Raji (cell line): ENCODE measurements around the gene NOB1.

Experiments
- POLR2A ChIP-seq: IDR thresholded peaks from 2 replicates; pipeline ENCODE4 v1.6.1; 2011; ENCODE audit warnings: low read depth, low read length, control low read depth; ENCODE audit not compliant: insufficient read depth

Gene NOB1

DNA sequence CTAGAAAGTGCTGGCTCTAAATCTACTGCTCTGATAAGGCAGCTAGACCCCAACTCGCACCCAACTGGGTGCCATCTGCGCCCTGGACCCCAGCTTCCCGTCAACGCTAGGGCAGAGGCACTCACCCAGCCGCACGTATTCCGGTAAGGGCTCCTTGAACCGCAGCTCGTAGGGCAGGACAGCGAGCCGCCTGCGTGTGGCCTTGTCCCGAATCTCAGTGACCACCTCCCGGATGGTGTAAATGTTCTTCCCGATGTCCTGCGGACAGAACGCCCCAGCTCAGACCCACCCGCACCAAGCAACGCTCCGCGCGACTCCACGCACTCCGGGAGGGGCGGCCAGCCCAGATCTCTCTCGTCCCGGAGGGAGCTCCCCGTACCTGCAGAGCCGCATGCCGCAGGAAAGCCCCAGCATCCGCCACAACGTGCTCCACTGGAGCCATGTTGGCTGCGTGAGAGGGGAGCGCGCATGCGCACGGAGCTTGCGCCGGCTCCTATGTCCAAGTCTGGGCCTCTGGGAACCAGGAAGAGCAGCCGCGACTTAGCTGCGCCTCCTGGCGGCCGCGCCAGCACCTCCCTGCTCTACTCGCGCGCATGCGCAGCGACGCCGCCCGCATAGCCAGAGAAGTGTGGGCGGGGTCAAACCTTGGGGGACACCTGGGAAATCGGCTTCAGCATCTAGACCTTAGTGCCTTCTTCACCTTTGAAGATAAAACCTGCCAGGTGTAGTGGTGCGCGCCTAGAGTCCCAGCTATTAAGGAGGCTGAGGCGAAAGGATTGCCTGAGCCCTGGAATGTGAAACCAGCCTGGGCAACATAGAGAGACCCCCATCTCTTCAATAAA is at the start of gene NOB1:
Gene NOB1 (minus strand): TSS at position 458 of the 842 bp plus-strand sequence. CDS start 16 bp downstream, at position 442.
- TF ChIP-seq POLR2A = peak; percentile 99

DNA sequence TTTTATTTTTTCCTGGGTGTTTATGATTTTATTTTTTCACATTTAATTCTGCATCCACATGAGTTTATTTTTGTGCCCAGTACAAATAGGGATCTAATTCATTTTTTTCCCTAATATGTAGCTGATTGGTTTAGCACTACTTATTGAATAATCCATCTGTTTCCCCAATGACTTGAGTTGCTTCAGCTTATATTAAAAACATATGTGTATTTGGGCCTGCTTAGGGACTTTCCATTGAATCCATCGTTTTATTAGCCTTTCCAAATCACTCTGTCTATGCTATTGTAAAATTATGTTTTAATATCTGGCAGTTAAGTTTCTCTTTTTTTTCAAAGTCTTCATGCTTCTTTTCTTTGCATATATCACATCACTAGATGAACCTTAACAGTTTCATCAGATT is 49.6 kb upstream of the NOB1 start:
- TF ChIP-seq POLR2A = no peak

DNA sequence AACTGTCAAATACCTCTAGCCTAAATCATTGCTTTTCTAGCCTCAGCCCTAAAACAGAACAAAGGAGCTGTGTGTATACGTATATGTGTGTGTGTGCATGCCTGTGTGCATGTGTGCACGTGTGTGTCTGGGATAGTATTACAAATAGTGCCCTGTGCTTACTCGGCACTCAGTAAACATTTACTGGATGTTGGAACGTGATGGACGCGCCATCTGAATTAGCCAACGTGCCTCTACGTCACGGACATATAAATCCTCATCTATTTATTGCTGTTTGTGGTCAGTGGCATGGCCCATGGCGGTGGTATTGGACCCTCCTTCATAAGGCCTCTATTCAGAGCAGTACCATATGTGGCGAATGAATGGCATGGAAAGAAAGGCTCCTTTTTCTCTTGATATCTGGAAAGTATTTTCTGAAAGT is 44.9 kb upstream of the NOB1 start:
- no peak for TF ChIP-seq POLR2A

DNA sequence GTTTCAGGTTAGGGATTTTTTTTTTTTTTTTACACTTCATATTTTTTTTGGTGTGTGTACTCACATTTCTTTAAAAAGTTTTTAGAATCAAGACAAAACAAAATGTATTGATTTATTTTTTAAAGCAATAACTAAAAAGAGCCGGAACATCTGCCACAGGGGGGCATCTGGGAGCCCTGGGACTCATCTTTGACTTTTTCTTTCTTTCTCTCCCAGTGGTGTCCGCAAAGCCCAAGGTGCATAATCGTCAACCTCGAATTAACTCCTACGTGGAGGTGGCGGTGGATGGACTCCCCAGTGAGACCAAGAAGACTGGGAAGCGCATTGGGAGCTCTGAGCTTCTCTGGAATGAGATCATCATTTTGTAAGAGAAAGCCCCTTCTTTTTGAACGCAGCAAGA is 43.7 kb upstream of the NOB1 start:
- no peak for TF ChIP-seq POLR2A

DNA sequence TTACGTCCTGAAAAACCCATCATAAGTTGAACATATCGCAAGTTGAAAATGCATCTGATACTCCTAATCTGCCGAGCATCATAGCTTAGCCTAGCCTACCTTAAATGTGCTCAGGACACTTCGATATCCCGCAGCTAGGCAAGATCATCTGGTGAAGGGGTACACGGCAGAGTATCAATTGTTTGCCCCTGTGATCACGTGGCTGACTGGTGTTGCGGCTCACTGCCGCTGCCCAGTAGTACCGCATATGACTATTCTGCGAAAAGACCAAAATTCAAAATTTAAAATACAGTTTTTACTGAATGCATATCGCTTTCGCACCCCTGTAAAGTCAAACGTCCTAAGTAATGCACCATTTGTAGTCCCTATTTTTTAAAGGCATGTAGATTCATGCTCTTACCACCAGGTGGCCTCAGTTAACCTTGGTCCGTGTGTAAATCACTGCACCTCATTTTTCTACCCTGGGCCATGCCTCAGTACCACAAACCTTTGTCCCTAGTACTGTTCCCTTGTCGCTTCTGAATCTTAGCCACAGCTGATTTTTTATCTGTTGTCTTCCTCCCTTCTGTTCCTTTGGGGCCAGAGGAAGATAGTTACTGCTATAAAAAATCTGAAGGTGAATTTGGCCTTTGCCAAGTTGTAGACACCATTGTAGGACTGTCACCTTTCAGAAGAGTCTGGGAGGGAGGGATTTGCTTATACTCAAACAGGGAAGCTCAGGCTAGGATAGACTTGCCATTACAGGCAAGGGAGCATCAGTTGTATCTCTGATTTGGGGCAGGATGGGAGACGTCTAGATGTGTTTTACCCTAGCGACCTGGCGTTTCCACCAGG is 41.8 kb upstream of the NOB1 start:
- no peak for TF ChIP-seq POLR2A

DNA sequence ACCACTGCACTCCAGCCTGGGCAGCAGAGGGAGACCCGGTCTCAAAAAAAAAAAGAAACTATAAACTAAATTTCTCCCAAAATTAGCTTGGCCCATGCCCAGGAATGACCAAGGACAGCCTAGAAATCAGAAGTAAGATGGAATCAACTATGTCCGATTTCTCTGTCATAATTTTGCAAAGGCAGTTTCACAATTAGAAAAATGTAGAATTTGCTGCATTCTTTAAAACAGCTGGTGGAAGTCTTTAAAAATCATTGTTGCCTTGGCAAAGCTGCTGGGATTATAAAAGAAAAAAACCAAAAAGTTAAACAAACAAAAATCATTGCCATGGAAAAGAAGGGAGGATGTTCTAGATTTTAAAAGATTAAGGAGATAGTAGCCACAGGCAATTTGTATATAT is 39.8 kb upstream of the NOB1 start:
- no peak for TF ChIP-seq POLR2A

DNA sequence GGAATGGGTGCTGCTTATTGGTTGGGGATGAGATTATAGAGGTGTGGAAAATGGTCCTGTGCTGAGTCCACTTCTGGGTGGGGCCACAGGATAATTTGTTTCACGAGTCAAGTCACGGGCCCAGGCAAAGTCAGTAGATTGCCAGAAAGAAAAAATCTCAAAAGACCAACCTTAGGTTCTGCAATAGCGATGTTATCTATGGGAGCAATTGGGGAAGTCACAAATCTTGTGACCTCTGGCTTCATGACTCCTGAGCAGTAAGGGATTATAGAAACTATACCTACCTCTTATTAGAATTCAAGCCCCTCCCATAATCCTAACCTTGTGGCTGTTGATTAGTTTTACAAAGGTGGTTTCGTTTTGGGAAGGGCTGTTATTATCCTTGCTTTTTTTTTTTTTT is 38.8 kb upstream of the NOB1 start:
- no peak for TF ChIP-seq POLR2A

DNA sequence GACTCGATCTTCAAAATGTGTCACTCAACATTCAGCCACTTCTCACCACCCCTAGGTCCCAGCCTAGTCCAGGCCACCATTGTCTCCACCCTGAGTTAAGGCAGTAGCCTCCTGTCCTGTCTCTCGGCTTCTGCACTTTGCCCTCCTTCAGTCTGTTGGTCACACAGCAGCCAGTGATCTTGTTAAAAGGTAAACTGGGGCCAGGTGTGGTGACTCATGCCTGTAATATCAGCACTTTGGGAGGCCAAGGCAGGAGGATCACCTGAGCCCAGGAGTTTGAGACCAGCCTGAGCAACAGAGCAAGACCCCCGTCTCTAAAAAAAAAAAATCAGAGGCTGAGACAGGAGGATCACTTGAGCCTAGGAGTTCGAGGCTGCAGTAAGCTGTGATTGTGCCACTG is 33.2 kb upstream of the NOB1 start:
- TF ChIP-seq POLR2A = no peak

DNA sequence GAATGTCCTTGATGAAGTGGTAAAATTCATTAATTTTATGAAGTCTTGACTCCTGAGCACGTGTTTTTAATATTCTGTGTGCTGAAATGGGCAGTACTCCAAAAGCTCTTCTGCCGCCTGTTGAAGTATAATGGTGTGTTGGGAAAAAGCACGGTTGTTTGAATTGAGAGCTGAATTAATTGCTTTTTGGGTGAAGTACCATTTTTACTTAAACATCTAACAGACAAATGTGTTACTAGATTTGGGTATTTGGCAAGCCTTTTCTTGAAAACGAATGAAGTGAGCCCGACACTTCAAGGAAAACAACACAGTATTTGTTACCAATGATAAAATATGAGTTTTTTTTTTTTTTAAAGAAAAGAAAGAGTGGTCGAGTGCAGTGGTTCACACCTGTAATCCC is 29.9 kb upstream of the NOB1 start:
- TF ChIP-seq POLR2A = no peak

DNA sequence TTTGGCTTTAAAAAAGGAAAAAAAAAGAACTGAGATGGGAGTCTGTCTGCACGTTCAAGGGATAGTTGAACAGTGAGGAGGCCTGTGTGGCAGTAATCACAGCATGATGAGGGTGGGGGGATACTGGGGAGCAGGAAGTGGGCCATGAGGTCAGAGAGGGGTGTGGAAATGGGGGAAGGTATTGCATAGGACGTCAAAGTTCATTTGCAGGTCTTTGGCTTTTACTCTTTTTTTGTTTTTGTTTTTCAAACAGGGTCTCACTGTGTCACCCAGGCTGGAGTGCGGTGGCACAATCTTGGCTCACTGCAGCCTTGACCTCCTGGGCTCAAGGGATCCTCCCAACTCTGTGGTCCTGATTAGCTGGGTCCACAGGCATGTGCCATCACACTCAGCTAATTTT is 26.4 kb upstream of the NOB1 start:
- no peak for TF ChIP-seq POLR2A

DNA sequence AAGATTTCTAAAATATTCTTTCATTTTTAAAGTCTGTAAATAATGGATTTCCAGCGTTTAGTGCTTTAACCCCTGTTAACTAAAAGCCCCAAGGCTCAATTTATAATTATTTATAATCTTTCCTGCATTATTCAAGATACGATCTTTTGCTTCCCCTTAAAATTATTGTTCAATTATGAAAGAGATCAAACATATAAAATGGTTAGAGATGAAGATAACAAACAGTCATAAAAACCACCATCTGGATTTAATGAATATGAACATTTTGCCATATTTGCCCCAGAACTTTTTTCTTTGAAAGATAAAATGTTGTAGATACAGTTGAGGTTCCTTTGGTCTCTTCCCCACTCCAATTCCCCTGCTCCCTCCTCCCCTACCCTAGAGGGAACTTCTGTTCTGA is 25.0 kb upstream of the NOB1 start:
- no peak for TF ChIP-seq POLR2A

DNA sequence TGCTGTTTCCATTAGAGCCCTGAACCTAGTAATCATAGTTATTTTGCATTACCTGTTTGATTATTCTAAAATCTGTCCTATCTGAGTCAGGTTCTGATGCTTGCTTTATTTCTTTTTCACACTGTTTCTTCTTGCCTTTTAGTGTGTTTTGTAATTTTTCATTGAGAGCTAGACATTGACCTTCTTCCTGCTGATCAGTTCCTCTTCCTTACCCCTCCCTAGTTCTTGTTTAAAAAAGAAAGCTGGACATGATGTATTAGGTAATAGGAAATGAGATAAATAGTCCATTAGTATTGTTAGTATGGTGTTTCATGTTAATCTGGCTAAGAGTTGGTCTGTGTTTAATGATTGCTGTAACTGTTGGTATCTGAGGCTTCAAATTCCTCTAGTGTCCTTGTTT is 20.8 kb upstream of the NOB1 start:
- no peak for TF ChIP-seq POLR2A

DNA sequence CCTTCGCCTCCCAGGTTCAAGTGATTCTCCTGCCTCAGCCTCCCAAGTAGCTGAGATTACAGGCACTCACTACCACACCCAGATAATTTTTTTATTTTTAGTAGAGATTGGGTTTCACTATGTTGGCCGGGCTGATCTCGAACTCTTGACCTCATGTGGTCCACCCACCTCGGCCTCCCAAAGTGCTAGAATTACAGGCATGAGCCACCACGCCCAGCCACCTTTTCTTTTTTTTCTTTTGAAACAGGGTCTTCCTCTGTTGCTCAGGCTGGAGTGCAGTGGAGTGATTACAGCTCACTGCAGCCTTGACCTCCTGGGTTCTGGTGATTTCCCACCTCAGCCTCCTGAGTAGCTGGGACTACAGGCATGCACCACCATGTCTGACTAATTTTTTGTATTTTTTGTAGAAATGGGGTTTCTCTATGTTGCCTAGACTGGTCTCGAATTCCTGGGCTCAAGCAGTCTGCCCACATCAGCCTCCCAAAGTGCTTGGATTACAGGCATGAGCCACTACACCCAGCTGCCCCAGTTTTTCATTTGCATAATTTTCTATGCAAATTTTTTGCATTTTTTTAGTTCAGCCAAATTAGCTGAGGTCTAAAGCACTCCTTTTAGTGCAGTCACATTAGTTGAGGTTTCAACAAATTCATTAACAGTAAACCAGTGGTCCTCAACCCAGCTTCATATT is 18.7 kb upstream of the NOB1 start:
- TF ChIP-seq POLR2A = 0 out of 2 replicates have a peak, but pooled peaks have one; percentile 12

DNA sequence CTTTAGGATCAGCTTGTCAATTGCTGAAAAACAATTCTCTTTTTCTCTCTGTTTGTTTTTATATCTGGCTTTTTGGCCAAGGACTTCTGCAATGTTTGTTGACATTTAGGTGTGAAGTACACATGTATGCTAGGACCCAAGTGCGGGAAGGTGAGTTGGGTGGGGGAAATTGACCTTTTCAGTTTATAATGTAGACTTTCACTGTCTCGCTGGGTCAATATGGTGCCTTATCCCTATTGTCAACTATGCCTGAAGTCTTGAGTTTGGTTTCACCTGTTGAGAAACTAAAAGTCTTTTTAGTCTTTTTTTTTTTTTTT is 16.9 kb upstream of the NOB1 start:
- TF ChIP-seq POLR2A = no peak

DNA sequence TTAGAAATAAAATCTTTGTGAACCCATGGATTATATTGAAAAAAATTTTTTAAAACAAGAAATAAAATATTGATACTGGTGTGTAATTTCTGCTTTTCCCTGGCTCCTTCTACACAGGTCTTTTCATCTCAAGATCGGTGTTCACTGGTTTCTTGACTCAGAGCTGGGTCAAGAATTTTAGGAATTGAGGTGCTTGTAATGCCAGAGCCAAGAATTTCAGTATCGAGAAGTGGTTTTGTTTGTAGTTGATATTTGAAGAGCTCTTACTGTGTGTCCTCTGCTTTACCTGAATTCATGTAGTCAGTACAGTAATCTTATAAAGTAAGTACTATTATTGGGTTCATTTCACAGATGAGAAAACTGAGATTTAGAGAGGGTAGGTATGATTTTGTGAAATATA is 14.7 kb upstream of the NOB1 start:
- no peak for TF ChIP-seq POLR2A

DNA sequence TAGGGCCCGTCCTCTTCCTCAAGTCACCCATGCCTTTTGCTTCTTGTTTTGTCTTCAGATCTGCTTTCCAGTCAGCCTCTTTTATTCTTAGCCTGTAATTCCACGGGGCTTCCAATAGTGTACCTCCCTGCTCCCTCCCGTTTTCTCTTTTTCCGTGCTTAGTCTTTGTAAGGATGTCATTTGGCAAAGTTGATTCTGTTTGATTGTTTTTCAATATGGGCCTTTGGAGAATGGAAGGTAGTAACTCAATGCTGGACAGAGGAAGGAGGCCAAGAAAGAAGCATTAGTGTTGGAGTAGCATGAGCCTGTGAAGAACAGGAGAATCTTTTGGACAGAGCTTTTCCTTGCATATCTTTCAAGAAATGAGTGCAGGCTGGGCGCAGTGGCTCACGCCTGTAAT is 13.9 kb upstream of the NOB1 start:
- TF ChIP-seq POLR2A = no peak
